ENCODE data around the gene UQCC5.

- TF ChIP-seq POLR2AphosphoS5 (IDR thresholded peaks at IDR 0.05; ENCODE audit: low read depth, low read length) (no peak), POLR2A (IDR thresholded peaks at IDR 0.05; ENCODE audit: low read depth, low read length) (no peak), TAF1 (IDR thresholded peaks at IDR 0.05; ENCODE audit: low read depth, low read length) (no peak), SPI1 (IDR thresholded peaks at IDR 0.05; ENCODE audit: low read depth, low read length) (no peak)
Observed at GRCh38 chr3:52512727-52513126, 23.7 kb upstream of the UQCC5 start.
